Right ventricle myocardium superior (tissue), 1 donor: Measurements from ENCODE around the gene GAS2L2. TPM values are rescaled to one million over a fixed set of nuclear protein-coding genes. Genes with fewer than 3 reads are reported as not detected.

Experiments used
- ATAC-seq: fragments of 200-7000 bp; cut with Tn5 transposase; one replicate; pipeline ENCODE4 v1.9.1; 2020; ENCODE audit warnings: mild to moderate bottlenecking; ENCODE audit not compliant: poor library complexity
- DNase-seq: peaks from one replicate; pipeline ENCODE4 v3.0.0-alpha.2; 2020
- intact Hi-C: fragments of 100-400 bp; cut with DNase I; formaldehyde crosslinking; loops from one replicate; pipeline ENCODE4 v1.11.2; 2022
- total RNA-seq: library from RNA; stranded (reverse); fragmentation: NEBNext Ultra II Directional; extraction: Animal tissue kit (Norgen Biotek cat#: 25700); gene quantifications from one replicate; pipeline ENCODE4 v1.2.1, GENCODE V29; 2021
- donor health status: DM: no; HTN: yes; CAD: no; lungs with severe emphysema.

The GAS2L2 gene
- total RNA-seq, 1 donor from 2014 or later: 0.11 TPM

DNA sequence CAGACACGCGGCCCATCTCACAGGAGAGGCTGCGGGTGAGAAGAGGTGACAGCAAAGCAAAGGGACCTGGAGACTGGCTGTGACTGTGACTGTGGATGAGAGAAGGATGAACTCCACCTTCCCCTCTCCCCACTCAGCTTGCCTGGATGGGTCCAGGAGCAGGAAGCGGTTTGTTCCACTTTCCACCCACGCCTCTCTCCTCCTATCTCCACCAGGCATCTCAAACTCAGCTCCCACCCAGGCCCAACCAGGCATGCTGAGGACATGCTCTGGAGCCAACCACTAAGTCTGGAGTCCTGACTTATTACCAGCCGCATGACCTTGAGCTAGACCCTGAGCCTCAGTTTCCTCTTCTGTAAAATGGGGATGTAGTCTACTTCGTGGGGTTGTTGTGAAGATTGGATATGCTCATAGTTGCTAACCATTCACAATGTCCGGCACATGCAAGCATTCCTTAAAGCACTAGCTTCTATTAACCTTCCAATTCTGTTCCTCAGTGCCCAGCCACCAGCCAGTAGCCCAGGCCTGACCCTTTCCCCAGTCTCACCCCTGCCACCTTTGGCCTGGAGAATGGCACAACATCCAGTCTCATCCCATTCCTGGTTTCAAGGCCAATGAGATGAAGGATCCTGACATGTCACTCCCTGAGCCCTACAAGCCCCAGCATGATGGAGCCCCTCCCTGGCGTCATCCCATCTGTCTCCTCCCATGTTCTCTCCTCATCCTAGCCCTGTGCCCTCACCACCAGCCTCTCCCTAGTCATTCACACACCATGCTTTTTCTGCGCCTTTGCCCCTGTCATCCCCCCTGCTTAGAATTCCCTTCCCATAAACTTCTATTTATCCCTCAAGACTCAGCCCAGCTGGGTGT is 2.3 kb downstream of the GAS2L2 start:
- ATAC-seq (no peak), DNase-seq (no peak)
- intact Hi-C loops: no loop called here

DNA sequence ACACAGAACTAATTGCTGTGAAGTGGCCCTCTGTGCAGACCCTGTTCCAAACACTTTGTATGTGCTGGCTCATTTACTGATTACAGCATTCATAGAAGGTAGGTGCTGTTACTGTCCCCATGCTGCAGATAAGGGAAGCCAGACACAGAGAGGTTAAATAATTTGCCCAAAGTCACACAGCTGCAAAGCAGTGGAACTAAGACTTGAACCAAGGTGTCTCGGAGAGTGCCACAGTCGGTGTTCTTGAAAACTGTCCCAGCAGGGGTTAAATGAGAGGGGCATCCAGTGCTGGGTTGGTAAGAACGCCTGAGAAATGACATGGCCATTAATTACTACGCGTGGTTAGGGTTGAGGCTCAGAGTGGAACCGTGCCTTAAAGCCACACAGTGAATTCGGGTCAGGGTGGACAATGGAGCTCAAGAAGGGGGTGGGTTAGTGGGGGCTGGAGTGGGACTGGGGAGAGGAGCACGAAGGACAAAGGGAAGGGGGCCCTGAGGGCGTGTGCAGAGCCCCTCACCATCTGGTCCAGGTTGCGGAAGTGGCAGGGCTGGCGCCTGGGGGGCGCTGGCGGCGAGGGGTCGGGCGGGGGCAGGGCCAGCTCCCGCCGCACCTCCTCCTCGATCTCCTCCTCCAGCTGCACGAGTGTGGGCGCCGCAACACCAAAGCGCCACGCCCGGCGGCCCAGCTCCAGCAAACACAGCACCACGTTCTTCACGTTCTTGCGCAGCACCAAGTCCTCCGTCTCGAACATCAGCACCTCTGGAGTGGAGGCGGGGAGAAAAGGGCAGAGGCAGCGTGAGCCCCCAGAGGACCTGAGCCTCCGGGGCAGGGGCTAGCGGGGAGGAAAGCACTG is 3.3 kb downstream of the GAS2L2 start:
- intact Hi-C loops: loop anchor here (5.0 kb wide), 2 partner anchors 87 to 577 kb away; no protein-coding TSS in a partner anchor
- ATAC-seq (no peak), DNase-seq (no peak)

DNA sequence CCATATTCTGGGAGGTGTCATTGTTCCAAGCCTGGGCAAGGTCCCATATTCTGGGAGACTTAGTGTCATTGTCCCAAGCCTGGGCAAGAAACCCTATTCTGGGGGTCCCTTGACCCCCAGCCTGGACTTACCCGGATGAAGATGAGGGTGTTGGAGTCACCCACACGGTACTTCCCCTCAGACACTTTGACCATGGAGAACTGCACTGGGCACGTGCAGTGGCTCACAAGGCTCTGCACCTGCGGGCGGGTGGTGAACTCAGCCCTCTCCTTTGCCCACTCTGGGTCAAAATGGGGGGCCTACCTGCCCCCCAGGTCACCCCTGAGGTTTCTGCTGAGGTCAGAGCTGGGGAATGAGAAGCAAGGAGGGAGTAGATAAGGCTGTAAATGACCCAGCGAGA is 4.1 kb downstream of the GAS2L2 start:
- ATAC-seq (no peak), DNase-seq (no peak)
- intact Hi-C loops: loop anchor here (5.0 kb wide), 2 partner anchors 87 to 577 kb away; no protein-coding TSS in a partner anchor

DNA sequence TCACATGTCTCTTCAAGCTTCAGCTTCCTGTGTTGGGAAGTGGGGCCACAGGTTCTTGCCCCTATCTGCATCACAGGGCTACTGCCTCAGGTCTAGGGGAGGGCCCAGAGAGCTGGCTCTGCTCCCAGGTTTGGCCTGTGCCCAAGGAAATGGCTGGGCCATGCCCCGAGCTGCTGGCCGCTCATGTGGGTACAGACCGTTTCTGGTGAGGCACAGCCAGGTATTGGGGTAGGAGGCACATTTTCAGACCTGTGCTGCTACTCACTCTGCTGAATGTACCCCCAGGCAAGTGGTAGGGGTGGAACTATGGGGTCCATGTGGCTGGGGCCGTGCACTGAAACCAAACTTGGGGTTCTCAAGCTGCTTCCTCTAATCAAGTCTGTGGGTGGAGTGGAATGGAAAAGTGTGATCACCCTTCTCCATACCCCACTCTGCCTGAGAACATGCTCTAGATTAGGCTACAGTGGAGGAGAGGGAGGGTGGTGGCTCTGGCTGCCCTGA is 4.6 kb downstream of the GAS2L2 start:
- ATAC-seq (peak; percentile 46), DNase-seq (no peak)
- intact Hi-C loops: loop anchor here (5.0 kb wide), 2 partner anchors 86 to 576 kb away; no protein-coding TSS in a partner anchor

DNA sequence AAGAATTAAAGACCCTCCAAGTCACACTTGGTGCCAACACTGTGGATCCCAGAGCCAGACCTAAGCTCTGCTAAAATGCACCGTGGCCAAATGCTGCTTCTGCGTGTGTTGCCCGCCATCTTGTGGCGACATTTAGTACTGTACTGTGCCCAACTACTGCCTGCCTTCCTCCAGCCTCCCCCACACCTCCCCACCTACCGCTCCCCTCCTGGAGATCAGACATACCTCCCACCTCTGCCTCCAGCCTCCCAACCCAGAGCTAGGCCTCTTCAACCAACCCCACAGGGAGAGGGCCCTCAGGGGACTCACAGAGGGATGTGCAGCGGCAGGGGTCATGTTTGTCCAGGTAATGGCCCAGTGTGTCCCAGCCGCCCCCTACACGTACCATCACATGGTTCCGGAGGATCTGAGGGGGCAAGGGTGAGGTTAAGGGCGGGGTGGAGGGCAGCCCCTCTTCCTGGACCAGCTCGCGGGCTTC is 5.5 kb downstream of the GAS2L2 start:
- peak; percentile 78 for DNase-seq
- peak; percentile 88 for ATAC-seq
- intact Hi-C loops: loop anchor here (2.0 to 5.0 kb wide), 3 partner anchors 85 to 575 kb away; no protein-coding TSS in a partner anchor

DNA sequence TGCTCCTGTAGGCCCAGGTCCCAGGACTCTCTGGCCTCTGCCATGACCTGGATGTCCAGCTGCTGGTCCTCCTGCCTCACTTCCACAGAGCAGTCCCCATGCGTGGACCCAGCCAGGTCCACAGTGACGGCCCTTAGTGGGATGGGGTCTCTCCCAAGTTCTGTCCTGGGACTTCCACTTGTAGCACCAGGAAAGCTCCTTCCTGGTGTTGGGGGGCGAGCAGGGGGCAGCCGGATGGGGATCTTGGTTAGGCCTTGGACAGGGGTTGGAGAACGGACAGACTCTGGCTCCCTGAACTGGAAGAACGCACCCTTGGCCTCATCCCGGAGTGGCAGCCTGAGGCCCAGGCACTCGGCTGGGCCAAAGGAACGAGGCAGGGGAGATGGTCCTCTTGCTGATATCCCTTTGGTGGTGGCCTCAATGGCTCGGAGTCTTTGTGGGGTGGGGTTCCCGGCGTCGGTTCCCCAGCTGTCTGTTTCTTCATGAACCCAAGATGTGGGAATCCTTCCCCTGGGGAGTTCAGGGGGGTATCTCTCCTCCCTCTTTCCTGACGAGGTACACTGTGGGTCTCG is 7.2 kb downstream of the GAS2L2 start:
- no peak for DNase-seq
- intact Hi-C loops: loop anchor here (2.0 to 5.0 kb wide), 3 partner anchors 84 to 574 kb away; no protein-coding TSS in a partner anchor

DNA sequence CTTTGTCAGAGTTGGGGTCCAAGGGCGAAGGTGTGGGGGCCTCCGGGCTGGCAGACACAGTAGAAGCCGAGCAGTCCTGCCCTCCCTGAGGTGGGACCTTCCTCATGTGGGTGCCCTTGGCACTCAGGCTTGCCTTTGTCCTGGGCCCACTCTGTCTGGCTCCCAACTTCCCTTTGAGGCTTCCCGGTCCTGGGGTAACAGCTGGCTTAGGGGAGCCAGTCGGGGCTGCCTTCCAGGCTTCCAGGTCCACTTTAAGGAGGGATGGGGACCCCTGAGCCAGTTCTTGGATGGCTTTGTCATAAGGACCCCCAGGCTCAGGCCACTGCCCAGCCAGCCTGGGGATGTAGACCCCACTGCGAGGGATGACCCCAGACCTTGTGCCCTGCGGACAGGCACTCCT is 7.8 kb downstream of the GAS2L2 start:
- intact Hi-C loops: loop anchor here (5.0 kb wide), 2 partner anchors 83 to 573 kb away; no protein-coding TSS in a partner anchor

More for the DNA sequence above, 7.2 kb downstream of the GAS2L2 start:
- ATAC-seq: no peak

DNA sequence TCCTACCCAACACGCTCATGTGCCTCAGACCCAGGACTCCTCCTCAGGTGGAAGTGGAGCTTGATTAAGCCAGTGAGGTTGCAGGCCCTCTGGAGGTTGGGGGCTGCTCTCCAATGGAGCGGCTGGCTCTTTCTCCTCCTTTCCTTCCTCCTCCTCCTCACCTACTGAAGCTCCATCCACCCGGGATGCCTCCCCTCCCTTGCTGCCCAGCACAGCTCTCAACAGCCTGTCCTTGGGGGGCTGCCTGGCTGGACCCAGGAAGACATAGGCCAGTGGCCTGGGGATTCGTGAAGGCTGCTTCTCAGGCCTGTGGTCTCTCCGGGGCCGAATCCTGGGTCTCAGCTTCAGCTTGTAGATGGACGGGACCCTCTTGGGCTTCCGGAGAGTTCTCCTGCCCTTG is 8.2 kb downstream of the GAS2L2 start:
- DNase-seq (no peak), ATAC-seq (no peak)
- intact Hi-C loops: loop anchor here (5.0 kb wide), 2 partner anchors 83 to 573 kb away; no protein-coding TSS in a partner anchor

More for the DNA sequence above, 7.8 kb downstream of the GAS2L2 start:
- ATAC-seq (no peak), DNase-seq (no peak)

DNA sequence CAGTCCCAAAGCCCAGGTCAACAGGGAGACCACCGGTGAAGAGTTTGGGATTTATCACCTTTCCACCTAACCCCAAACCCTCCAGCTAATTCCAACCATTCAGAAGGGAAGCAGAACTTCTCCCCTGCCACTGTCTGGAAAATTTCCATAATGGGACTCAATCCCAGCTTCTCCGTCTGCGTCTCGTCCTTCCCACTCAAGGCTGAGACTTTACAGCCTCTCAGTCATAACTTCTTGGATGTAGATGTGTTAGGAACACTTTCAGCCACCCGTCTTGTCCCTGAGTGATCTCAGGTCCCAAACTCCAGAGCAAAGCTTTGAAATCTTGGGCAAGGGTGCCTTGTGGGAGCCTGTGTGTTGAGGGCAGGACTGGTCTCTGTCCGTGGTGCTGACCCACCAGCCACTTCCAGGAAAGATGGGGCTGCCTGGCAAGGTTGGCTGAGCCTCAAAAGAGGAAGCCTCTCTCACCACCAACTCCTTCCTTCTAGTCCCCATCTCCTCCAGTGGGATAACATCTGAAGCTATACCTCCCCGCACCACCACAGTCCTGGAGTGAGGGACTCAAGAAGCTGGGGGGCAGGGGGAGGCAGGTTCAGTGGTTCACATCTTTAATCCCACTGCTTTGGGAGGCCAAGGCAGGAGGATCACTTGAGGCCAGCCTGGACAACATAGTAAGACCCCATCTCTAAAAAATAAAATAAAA is 9.3 kb downstream of the GAS2L2 start:
- no peak for ATAC-seq
- no peak for DNase-seq
- intact Hi-C loops: no loop called here

DNA sequence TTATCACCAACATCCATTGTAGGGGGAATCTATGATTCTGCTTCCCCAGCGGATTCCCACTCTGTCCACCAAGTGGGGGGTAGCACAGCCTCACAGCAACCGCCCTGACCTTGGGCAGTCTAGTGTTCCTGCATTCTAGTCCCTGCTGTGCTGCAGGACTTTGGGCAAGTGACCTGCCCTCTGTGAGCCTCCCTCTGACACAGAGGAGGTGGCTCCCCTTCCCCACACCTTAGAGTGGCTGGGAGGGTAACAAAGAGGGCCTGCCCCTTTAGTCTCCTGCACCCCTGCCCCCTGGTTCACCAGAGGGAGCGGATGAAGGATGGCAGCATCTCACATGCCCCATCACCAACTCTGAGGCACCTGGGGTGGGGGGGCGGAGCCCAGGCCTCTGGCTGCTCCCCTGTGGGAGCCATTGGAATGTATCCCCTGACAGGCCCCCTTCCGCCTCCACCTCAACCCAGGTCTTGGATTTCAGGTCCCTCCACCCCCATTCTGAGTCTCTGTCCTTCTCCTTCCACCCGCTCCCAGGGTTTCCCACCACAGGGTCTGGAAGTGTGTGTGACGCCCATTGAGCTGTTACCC is 10.1 kb downstream of the GAS2L2 start:
- intact Hi-C loops: no loop called here
- ATAC-seq (no peak), DNase-seq (no peak)

DNA sequence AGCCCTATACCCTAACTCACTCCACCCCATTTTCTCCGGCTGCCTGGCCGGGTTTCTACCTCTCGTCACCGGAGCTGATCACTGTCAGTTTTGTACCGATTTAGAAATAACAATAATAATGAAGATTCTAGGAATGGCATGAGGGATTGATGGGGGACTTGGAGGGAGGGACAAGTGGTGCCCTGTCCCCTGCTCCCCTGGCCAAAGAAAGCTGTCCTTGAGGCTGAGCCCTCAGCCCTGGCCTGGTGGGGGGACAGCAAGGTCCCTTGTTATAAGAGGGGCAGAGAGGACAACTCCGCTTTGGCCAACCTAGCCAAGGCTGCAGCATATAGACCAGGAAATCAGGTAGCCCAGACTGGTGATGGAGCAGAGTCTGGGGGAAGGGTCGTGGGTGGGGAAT is 10.5 kb downstream of the GAS2L2 start:
- intact Hi-C loops: no loop called here
- no peak for ATAC-seq

DNA sequence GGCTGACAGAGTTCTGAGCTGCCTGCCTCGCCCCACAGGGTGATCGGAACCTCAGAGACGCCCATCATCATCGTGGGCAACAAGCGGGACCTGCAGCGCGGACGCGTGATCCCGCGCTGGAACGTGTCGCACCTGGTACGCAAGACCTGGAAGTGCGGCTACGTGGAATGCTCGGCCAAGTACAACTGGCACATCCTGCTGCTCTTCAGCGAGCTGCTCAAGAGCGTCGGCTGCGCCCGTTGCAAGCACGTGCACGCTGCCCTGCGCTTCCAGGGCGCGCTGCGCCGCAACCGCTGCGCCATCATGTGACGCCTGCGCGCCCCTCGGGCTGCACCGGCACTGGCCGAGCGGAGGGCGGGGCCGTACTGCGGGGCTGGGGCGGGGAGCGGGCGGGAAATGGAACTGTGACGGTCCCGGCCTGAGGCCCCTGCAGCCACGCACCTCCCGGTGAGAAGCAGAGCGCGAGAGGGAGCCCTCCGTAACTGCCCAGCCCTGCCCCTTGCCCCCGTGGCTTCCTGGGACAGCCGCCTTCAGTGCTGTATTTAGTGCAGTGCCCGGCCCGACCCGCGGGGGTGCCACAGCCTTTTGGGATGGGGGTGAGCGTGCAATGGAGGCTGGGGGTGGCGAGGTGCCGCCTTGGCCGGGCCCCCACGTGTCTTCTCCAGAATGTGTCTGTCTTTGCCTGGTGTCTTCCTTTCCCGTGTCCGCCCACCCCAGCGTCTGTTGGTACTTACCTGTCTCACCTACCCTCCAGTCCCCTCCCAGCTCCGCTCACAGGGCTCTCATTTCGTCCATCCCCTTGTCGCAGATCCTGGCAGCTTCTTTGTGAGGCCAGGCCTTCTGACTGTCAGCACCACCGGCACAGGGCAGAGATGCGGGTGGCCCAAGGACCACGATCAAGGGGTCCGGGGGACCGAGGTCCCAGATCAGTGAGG is 11.8 kb downstream of the GAS2L2 start:
- peak; percentile 71 for ATAC-seq
- intact Hi-C loops: no loop called here
- DNase-seq: no peak

More for the DNA sequence above, 10.5 kb downstream of the GAS2L2 start:
- no peak for DNase-seq

DNA sequence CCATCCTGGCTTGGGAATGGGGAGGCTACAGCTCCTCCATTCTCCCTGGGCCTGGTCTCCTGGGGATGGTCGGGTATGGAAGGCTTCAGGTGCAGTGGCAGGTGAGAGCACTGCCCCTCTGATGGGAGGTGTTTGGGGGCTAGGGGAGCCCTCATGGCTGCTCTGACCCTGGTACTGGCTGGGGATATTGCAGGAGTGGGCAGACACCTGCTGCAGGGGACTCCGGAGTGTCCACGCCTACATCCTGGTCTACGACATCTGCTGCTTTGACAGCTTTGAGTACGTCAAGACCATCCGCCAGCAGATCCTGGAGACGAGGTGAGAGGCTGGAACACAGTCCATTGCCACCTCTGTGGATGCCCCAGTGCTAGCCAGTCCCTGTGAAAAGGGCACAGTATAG is 12.8 kb downstream of the GAS2L2 start:
- no peak for DNase-seq
- intact Hi-C loops: no loop called here
- no peak for ATAC-seq

DNA sequence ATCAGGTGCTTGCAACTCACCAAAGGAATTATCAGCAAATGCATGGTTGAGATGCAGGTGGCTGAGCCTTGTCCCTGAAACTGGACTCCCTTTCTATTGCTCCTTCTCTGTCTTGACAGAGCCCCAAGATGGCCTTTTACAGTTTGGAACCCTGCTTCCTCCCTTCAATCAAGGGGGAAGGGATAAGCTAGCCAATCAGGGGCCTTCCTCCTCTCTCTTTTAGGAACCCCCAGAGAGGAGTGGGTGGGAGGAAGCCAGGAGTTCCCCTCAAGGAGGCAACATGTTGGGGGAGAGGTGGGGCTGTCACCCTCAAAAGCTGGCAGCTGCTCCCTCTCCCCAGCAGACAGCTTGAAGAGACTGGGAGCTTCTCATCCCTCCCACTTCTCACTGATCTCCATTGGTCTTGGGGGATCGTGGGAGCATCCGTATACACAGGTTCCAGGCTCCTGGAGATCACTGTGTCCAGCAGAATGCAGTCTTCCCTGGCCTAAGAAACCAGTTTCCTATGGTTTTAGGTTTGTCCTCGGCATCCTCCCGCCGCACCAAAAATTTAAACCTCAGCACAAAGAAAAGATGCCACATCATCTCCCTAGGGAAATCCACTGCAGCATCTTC is 14.4 kb downstream of the GAS2L2 start:
- intact Hi-C loops: no loop called here
- no peak for DNase-seq
- no peak for ATAC-seq

DNA sequence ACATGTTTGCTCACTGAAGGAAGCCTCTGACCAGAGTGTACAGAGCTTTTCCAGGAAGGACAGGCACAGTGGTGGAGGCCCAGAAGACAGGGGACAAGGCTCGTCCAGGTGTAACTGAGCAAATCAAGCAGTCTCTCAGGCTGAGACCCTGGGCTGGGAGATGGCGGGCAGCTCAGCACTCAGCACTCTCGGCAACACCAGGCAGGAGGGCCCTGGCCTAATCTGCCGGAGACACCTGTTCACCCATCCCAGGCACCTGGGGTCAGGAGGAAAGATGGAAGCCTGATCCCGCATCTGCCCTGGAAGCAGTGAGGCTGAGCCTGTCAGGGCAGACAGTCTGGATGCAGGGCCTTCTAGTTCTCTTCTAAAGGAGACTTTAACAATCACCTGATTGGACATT is 16.8 kb downstream of the GAS2L2 start:
- DNase-seq: no peak
- intact Hi-C loops: no loop called here
- ATAC-seq: no peak
